Ovary (tissue), 9 donors: ENCODE data around the gene LETM1. TPM values are rescaled to one million over a fixed set of nuclear protein-coding genes. Genes with fewer than 3 reads are reported as not detected.

Source experiments
- DNase-seq, 5 donors: peaks; one replicate each; pipeline ENCODE4 v3.0.0-alpha.2; 2019 to 2020
- H3K27ac ChIP-seq, 2 donors: fragments of 200-600 bp; one replicate each; pipeline versions ENCODE4 v1.5.1 to v1.8.0; 2019 to 2022
- H3K27me3 ChIP-seq: fragments of 200-600 bp; one replicate; pipeline ENCODE4 v1.8.0; 2022
- H3K36me3 ChIP-seq: fragments of 200-600 bp; sonication (generic); one replicate; pipeline ENCODE4 v1.5.1; 2019
- H3K4me1 ChIP-seq: one replicate; pipeline ENCODE4 v1.8.1; 2013; ENCODE audit warnings: mild to moderate bottlenecking, moderate library complexity; ENCODE audit not compliant: insufficient read depth
- H3K4me3 ChIP-seq: fragments of 200-600 bp; sonication (generic); one replicate; pipeline ENCODE4 v1.5.1; 2017
- H3K9me3 ChIP-seq, 2 donors: fragments of 200-600 bp in 1 of 2; sonication (generic) in 1 of 2; one replicate each; pipeline versions ENCODE4 v1.5.1 to v1.8.1; 2013 to 2019; ENCODE audit warnings: mild to moderate bottlenecking in 1 of 2, moderate library complexity in 1 of 2
- CTCF ChIP-seq, 3 donors: fragments of 450-650 bp in 2 of 3; fragments of 200-600 bp in 1 of 3; IDR thresholded peaks; one replicate each; pipeline versions ENCODE4 v1.5.1 to v1.8.0; 2016 to 2022; ENCODE audit warnings: antibody characterized with exemption in 3 of 3, mild to moderate bottlenecking in 1 of 3
- EP300 ChIP-seq: sonication (generic); formaldehyde crosslinking; IDR thresholded peaks from one replicate; pipeline ENCODE4 v1.6.1; 2017; ENCODE audit warnings: antibody characterized with exemption
- POLR2A ChIP-seq: fragments of 450-650 bp; IDR thresholded peaks from one replicate; pipeline ENCODE4 v1.6.1; 2017; ENCODE audit warnings: antibody characterized with exemption, mild to moderate bottlenecking, moderate library complexity
- WGBS, 3 donors: extraction: QIAGEN DNeasy Blood & Tissue Kit in 1 of 3; methylation state at CpG; one replicate each; pipeline versions ENCODE4 v1.1.5 to v1.1.7; 2013 to 2017; 5-methylcytosine and 5-hydroxymethylcytosine counted together
- intact Hi-C, 4 donors: fragments of 100-400 bp; cut with DNase I; formaldehyde crosslinking; loops; one replicate each; pipeline versions ENCODE4 v1.11.0 to v1.15.1; 2022 to 2023
- polyA plus RNA-seq, 2 donors: library from polyadenylated mRNA; stranded (reverse); fragments of 200-250 nt in 1 of 2; fragments of 350-450 nt in 1 of 2; fragmentation: Illumina TruSeq in 1 of 2; extraction: RNeasy Lipid Tissue Mini Kit (QIAGEN cat#74804) in 1 of 2; gene quantifications; one replicate each; pipeline ENCODE4 v1.2.3, GENCODE V29; 2013 to 2014
- total RNA-seq, 7 donors: library from RNA; depleted of rRNA in 2 of 7; stranded (reverse); fragments of >200 nt in 2 of 7; fragmentation: NEBNext Ultra II Directional in 3 of 7; extraction: Animal tissue kit (Norgen Biotek cat#: 25700) in 3 of 7; gene quantifications; one replicate each; pipeline versions ENCODE4 v1.1.0 to v1.2.4, GENCODE V29; 2016 to 2023
- donor health status: DM: no; HTN: no; CAD: no; lungs with moderate emphysema.
- donor health status: DM: no; HTN: no; CAD: no.
- donor health status: Bipolar disorder and iron deficiency.
- donor health status: DM: yes; HTN: yes; CAD: no.
- donor health status: DM: no; HTN: no; CAD: no.
- donor health status: DM: yes; HTN: yes; CAD: no.

LETM1 gene
- total and polyA plus RNA-seq, 9 donors: 9.3 to 43.6 (median 30.5) TPM

GRCh38 chr4:1890979-1891570 lies 35.1 kb upstream of the LETM1 start:
- intact Hi-C loops: no loop called here
- TF ChIP-seq CTCF (IDR thresholded peaks at IDR 0.05) (no peak), EP300 (no peak), POLR2A (no peak)
- no peak for DNase-seq
- Histone ChIP-seq H3K4me1 (no peaks in the 10 kb centered on the region), H3K4me3 (no peak overlapping the region), H3K27ac (no peak overlapping the region), H3K36me3 (no peaks in the 10 kb centered on the region), H3K9me3 (no peaks in the 10 kb centered on the region), H3K27me3 (no peaks in the 10 kb centered on the region)
- WGBS, 3 donors: 92 to 97% (median 96%) methylated on average over 11 of the region's 11 CpGs

GRCh38 chr4:1887052-1887451 lies 31.1 kb upstream of the LETM1 start:
- Histone ChIP-seq H3K4me1 (no peaks in the 10 kb centered on the region), H3K9me3 (no peaks in the 10 kb centered on the region), H3K27me3 (no peaks in the 10 kb centered on the region), H3K36me3 (no peaks in the 10 kb centered on the region), H3K27ac (no peak overlapping the region), H3K4me3 (no peak overlapping the region)
- TF ChIP-seq EP300 (no peak), CTCF (IDR thresholded peaks at IDR 0.05) (no peak), POLR2A (no peak)
- DNase-seq: no peak
- intact Hi-C loops: no loop called here
- 71 to 80% (median 74%) methylated on average over 2 of the region's 2 CpGs for WGBS, 3 donors

GRCh38 chr4:1885414-1885813 lies 29.5 kb upstream of the LETM1 start:
- 90 to 91% (median 90%) methylated on average over 2 of the region's 2 CpGs for WGBS, 3 donors
- Histone ChIP-seq H3K27ac (no peak overlapping the region), H3K4me1 (no peaks in the 10 kb centered on the region), H3K4me3 (no peak overlapping the region), H3K9me3 (no peaks in the 10 kb centered on the region), H3K36me3 (no peaks in the 10 kb centered on the region), H3K27me3 (no peaks in the 10 kb centered on the region)
- intact Hi-C loops: no loop called here
- TF ChIP-seq EP300: no peak
- no peak for TF ChIP-seq CTCF (IDR thresholded peaks at IDR 0.05)
- no peak for TF ChIP-seq POLR2A
- DNase-seq: no peak

GRCh38 chr4:1883583-1883982 lies 27.6 kb upstream of the LETM1 start:
- Histone ChIP-seq H3K27me3 (no peaks in the 10 kb centered on the region), H3K4me3 (no peak overlapping the region), H3K27ac (no peak overlapping the region), H3K9me3 (no peaks in the 10 kb centered on the region), H3K36me3 (no peaks in the 10 kb centered on the region), H3K4me1 (no peaks in the 10 kb centered on the region)
- intact Hi-C loops: no loop called here
- DNase-seq: no peak
- 86% methylated on average over 8 of the region's 8 CpGs for WGBS, 3 donors
- TF ChIP-seq POLR2A (no peak), EP300 (no peak), CTCF (IDR thresholded peaks at IDR 0.05) (no peak)
